A172 (cell line): ENCODE measurements around the gene DUSP1. TPM values are rescaled to one million over a fixed set of nuclear protein-coding genes. Genes with fewer than 3 reads are reported as not detected.

Experiments used
- DNase-seq: peaks from one replicate; pipeline ENCODE4 v3.0.0-alpha.2; 2015; ENCODE audit warnings: low spot score
- total RNA-seq: library from RNA; depleted of rRNA; stranded (reverse); fragments of >200 nt; shearing (Covaris generic); gene quantifications from 2 replicates; pipeline ENCODE4 v1.2.3, GENCODE V29; 2014

Gene DUSP1
- total RNA-seq, 1 experiment from 2014 or later: 58.2 TPM

DNA sequence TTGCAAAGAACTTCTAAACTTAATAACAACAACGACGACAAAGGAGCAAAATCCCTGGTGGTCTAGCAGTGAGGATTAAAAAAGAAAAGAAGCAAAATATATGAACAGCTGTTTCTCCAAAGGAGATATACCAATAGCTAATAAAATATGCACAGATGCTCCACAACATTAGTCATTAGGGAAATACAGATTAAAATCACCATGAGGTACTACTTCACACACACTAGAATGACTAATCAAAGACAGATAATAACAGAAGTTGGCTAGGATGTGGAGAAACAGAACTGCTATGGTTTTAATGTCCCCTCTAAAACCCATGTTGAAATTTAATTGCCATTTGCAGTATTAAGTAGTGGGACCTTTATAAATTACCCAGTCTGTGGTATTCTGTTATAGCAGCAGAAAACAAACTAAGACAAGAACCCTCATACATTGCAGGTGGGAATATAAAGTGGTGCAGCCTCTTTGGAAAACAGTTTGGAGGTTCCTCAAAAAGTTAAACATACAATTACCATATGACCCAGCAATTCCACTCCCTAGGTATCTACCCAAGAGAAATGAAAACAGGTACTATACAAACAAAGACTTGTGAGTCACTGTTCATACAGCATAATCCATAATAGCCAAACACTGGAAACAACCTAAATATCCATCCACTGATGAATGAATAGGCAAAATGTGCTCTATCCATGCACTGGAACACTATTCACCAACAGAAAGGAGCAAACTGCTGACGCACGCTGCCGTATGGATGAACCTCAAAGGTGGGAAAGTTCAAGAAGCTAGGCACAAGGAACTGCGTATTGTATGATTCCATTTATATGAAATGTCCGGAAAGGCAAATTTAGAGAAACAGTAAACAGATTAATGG is 11.4 kb upstream of the DUSP1 start:
- DNase-seq: peak; percentile 58

DNA sequence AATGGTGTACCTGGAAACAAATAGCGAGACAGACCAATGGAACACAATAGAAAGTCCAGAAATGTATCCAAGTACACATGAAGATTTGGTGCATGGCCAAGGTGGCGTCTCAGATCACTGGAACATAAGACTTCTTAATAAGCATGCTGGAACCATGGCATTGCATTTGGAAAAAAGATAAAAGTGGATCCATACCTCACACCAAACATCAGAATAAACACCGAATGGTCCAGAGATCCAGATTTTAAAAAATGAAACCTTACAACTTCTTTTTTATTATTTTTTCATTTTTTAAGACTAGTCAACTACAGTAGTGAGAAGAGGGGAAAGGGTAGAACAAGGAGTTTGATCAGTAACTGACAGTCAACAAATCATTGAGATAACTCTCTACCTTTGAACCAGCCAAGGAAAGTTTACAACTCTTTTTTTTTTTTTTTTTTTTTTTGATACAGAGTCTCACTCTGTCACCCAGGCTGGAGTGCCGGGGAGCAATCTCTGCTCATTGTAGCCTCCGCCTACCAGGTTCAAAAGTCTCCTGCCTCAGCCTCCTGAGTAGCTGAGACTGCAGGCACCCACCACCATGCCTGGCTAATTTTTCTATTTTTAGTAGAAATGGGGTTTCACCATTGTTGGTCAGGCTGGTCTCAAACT is 8.8 kb upstream of the DUSP1 start:
- DNase-seq: no peak

DNA sequence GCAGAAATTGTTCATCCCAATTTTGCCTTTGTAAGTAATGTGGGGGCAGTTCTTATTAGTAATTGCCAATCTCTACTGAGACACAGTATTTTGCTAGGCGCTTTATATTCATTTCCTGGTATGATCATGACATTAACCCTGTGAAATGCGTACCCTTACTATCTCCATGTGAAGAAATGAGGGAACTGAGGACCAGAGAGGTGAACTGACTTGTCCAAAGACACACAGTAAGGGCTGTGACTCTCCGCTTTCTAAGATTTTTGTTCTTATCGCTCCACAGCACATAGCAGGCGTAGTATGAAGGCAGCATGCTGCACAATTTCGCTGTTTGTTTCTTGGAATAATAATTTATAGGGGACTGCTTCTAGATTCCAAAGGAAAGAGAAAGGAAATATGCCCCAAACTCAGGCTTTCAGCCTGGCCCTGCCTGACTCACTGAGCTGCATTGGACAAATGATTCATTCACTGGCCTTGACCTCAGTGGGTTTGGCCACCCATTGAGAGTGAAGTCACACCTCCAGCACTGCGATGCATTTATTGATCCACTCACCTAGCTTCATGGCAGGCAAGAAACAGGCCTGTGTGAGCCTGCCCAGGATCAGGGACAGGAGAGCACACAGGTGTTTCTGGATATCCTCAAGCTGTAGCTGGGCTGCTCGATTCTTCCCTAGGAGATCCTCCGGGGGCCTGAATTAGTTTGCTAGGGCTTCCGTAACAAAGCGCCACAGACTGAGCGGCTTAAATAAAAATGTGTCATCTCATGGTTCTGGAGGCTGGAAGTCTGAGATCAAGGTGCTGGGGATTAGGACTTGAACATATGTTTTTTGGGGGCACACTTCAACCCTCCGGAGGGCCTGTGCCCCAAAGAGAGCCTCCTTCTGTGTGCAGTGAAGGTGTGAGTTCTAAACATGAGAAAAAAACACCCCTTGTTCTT is 7.2 kb upstream of the DUSP1 start:
- DNase-seq: peak; percentile 90

DNA sequence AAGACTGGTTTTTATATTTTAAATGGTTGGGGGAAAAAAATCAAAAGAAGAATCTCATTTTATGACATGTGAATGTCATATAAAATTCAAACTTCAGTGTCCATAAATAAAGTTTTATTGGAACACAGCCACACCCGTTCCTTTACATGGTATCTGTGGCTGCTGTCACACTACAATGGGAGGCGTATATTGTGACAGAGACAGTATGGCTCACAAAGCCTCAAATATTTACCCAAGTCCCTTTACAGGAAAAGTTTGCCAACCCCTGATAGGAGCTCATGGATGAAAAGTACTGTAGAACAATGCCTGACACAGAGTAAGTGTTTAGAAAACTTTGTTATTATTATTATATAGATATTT is 5.2 kb upstream of the DUSP1 start:
- DNase-seq: no peak

DNA sequence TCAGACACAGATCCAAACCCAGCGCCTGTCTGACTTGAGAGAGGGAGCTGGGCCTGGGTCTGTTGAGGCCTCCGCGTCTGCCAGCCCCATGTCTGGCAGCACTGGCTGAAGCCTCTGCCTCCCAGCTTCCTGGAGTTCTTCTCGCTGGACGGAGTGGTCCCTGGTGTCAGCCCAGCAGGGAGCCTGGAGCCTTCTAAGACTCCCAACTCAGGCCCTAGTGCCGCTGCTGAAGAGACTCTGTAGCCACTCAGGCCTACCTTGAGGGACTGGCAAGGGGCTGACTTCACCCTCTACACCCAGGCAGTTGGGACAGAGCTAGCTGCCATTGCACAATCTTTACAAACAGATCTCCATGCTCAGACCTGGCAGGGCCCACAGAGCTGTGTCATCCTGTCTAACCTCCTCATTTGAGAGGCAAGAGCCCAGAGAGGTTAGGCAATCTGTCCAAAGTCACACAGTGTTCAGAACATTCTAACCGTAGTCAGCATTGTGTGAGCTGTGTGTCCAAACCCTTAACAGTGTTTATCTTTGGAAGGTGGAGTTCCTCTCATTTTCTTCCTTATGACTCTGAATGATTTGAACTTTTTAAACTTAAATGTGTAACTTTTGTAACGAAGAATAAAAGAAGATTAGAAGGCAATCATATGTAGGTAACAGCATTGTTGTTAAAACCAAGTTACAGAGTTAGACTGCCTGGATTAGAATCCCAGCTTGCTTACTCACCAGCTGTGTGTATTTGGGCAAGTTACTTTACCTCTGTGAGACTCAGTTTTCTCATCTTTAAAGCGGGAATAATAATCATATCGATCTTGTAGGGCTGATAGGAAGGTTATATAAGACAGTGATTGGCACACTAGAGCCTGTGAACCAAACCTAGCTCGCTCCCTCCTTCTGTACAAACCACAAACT is 4.6 kb upstream of the DUSP1 start:
- DNase-seq: no peak

DNA sequence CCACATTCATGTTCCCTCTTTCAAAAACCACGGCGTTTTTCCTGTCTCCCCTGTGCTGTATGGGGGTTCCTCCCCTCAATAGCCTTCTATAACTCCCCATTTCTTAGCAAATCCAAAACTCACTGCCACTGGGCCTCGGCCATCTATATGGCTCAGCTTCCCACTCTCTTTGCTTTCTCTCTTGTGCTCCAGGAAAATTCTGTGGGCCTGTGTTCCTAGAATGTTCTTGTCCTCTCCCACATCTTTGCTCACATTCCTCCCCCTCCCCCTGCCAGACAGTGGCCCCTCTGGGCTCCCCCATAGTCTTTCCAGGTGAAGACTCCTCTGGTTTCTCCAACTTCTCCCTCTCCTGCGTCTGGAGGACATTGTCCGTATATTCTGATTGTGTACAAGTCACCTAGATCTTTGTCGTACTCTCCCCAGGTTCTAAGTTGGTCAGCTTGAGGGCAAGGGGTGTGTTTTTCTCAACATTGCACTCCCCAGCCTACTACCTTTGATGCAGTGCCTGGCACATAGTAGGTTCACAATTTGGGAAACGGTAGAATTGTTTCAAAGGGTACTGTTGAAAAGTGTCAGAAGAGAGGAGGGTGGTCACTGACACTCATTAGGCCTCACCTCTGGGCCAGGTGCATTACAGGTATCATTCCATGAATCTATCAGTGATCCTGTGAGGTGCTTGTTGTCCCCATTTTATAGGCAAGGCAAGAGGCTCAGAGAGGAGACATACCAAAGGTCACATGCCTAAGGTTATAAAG is 3.7 kb upstream of the DUSP1 start:
- DNase-seq: no peak

DNA sequence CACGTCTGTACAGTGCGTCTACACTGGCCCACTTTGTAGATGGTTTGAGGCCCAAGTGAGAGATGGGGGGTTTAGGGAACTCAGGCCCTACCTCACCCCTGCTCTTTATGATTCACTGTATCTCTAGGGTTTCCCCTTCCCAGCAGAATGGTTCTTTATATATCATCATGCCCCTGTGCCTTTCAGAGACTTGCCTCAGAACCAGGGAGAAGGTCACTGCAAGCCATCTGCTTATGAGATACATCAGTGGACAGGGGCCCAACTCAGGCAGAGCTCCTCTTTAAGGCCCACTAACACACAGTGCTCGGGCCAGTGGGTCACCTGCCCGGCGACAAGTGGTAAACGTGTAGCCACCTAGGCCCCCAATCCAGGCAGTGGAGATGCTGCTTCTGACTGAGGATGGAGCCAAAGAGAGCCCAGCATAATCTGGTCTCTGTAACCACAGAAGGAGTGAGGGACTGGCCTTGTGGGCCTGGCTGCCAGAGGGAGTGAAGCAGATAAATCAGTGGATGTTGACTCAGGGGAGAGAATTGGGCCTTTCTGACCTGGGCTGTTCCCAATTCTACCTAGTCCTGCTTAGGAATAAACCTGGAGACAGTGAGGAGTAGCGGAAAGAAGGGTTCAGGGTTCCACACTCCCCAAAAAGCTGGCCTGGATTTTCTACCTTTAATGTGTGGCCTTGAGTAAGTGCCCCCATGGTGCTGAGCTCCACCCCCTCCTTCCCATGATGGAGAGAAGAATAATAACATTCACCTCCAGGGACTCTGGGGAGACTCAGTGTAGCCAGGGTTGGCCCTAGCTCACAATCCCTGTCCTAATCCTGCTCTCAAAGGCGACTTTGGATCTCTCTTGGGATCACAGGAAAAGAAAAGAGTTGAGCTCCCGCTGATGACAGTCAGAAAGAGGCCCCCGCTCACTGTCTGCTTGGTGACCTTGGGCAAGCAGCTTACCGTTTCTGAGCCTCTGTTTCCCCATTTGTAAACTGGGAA is 2.8 kb upstream of the DUSP1 start:
- DNase-seq: peak; percentile 40

DNA sequence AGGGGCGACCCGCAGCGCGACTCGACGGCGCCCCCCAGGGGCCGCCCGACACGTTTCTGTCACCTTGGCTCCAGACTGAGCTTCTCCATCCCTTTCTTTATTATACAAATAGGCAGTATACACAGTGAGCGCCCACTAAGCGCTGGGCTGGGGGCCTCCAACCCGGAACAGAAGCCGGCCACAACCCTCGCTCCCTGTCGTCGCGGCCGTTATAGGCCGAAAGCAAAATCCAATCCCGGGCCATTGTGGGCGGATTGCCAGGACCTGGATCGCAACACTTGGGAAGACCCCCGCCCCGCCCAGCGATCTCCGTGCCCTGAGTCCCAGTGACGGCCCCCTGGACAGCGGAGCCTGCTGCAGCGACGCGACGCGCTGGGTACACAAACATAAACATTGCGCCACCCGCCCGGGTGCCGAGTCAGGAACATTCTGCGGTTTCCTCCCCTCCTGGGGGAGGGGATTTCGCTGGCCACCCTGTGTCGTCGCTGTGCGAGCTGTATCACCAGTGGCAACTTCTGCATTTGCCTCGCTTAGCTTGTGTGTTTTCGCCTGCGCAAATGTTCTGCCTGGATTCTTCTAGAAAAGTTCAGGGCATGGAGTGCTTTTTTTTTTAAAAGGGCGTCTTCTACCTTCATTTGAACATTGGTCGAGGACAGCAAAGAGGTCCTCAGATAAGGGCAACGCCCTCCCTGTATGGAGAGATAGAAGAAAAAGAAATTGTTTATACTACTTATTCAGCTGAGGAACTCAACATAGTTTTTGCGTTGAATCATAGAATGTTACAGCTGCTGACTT is 1.3 kb upstream of the DUSP1 start:
- peak; percentile 91 for DNase-seq

DNA sequence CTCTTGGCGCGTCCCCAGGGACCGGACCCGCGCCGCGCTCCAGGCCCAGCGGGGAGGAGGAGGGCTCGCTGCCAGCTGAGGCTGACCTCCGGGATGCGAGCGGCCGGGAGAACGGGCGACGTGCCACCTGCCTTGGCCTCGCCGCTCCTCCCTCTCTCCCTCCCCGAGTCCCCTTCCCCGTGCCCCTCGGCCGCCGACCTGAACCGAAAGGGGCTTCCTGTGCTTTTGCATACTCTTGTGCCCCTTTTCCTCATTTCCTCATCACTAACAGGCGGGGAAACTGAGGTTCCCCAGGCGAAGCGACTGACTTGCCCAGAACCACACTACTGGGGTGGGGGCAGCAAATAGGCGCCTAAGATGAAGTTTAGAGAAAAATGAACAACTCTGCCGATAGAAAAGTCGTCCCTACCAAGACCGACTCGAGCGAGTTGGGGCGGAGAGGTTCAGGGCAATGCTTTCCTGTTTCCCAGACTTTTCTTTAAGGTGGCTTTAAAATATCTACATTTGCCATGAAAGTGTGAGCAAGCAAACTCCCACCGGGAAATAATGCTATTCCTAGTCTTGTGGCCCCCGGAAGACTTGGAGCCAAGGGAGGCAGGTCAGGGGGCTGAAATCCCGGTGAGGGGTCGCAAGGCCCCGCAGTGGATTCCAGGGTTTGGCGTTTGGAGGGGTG is 580 bp upstream of the DUSP1 start:
- peak; percentile 63 for DNase-seq

DNA sequence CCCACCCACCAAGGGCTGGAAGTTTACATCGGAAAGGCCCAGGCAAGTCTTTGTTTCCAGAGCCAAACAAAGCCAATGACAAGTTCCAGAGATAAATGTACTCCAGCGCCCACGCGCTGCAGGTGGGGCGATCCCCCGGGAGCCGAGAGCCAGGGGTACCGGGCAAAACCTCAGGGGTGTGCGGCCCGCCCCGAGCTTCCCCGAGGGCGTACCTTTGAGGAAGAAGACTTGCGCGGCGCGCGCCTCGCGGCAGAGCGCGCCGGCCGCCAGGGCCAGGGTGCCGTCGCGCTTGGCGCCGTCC is 671 bp downstream of the DUSP1 start:
- no peak for DNase-seq

DNA sequence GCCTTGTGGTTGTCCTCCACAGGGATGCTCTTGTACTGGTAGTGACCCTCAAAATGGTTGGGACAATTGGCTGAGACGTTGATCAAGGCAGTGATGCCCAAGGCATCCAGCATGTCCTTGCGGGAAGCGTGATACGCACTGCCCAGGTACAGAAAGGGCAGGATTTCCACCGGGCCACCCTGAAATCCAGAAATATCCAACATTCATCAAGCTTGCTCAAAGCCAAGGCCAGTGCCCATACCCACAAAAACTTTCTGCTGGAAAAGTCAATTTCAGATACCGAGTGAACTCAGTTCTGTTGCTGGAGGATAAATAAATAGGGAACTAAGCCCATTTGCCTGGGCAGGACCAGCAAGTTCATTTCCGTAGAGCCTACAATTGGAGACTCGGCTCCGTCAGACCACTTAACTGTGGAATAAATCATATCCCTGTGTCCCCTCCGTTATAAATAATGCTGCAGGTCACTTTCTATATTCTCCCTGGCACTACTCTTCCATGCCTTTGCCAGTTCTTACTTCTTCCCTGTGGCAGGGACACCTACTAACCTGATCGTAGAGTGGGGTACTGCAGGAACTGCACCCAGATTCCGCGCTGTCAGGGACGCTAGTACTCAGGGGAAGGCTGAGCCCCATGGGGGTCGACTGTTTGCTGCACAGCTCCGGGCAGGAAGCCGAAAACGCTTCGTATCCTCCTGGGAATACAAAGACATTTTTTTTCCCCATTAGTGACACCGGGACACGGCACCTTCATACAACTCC is 1.2 kb downstream of the DUSP1 start:
- peak; percentile 35 for DNase-seq

DNA sequence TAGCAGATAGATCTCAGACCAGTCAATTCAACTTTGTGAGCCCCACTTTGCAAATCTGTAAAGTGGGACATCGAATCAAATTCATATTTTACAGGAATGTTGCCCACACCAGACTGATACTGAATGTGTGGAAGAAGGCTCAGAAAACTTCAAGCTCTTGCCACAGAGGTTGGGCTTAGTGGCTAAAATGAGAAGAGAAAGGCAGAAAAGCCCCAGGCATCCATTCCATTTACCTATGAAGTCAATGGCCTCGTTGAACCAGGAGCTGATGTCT is 1.7 kb downstream of the DUSP1 start:
- DNase-seq: no peak

DNA sequence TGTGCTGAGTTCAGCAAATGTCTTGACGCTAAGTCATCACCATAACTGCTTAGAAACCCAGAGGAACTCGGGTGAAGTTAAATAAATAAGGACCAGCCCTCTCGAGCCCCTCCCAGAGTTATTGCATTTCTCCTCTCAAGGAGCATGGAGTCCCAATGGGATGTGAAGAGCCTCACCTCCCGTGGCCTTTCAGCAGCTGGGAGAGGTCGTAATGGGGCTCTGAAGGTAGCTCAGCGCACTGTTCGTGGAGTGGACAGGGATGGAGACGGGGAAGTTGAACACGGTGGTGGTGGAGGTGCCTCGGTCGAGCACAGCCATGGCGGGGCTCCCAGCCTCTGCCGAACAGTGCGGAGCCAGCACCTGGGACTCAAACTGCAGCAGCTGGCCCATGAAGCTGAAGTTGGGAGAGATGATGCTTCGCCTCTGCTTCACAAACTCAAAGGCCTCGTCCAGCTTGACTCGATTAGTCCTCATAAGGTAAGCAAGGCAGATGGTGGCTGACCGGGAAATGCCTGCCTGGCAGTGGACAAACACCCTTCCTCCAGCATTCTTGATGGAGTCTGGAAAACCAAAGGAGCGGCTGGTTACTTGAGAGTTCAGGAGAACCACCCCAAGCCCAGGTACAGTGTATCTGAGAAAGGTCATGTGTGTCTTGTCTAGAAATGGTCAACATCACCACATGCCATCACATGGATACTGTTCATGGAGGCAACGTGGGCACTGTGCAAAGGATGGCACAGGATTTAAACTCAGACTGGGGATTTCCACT is 2.2 kb downstream of the DUSP1 start:
- peak; percentile 54 for DNase-seq

DNA sequence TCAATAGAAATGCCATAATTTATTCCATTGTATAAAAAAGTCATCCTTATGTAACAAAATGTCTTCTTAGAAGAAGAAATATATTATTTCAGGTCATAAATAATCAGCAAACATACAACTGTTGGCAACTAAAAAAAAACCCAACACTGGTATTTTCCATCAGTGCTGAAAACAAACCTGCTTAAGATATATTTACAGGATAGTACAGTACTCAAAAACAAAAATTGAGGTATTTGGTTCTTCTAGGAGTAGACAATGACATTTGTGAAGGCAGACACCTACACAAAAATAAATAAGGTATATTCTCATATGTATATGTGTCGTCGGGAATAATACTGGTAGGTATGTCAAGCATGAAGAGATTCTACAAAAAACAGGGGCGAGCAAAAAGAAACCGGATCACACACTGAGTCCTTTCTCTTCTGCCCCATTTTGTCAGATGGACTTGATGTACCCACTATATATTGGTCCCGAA is 2.9 kb downstream of the DUSP1 start:
- no peak for DNase-seq

DNA sequence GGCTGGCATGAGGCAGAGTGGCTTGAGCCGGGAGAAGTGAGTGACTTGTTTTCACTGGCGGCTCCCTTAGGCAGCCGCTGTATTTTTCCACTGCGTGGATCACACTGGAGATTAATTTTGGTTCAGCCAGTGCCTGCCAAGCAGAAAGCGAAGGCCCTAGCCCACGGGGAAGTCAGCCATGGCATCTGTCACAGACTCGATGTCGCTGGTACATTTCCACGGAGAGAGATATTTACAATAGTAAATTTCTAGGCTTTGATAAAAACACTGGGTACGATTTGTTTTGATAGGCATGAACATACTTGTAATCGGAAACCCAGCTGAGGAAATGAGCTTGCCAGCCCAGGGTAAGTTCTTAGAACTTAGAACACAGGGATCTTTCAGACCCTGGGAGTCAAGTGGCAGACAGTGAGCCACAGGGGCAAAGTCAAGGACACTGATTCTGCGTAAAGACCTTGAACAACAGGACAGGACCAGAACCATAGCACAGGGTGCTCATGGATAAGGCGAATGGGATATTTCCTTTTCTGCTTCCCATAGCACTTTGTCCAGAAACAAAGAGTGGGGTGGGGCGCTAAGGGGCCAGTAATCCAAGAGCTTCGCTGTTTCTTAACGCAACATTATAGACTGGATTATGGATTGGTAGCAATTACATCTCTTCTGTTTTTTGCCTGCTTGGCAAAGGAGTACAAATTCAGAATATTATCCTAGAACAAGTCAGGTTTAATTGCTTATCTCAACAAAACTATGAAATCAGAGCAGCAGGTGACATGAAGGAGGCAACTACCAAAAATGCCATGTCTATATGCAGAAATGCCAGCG is 4.5 kb downstream of the DUSP1 start:
- peak; percentile 47 for DNase-seq
